ENCODE results near the gene OASL. TPM values are rescaled to one million over a fixed set of nuclear protein-coding genes. Genes with fewer than 3 reads are reported as not detected.

OASL gene
- total RNA-seq, 1 donor from 2014 or later, result not detected

DNA sequence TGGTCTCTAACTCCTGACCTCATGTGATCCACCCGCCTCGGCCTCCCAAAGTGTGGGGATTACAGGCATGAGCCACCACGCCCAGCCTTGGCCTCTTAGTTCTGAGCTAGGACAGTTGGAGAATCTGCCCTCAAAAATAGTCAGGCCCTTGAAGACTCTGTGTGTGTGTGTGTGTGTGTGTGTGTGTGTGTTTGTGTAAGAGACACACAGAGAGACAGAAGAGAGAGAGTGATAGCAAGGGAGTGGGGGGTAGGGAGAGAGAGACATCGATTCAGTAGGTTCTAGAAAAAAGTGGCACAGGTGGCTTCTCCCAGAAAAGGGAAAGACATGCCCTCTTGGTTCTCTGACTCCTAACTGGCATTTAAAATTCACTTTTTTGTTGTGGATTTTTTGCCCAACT is 55.3 kb downstream of the OASL start:
- peak overlapping the region; percentile 4 for H3K4me3 Mint-ChIP-seq (ENCODE audit: low read depth)
- peak overlapping the region; percentile 85 for H3K27ac Mint-ChIP-seq
- no peak for DNase-seq (ENCODE audit: low spot score, unreplicated experiment)
- no peak for TF ChIP-seq CTCF (IDR thresholded peaks at IDR 0.05; ENCODE audit: unreplicated experiment)
- peaks cover 35% of the 10 kb centered on the region for H3K4me1 Mint-ChIP-seq (ENCODE audit: low read depth)
- no peaks in the 10 kb centered on the region for H3K27me3 Mint-ChIP-seq
- H3K36me3 Mint-ChIP-seq (ENCODE audit: insufficient read depth), result peaks cover 6% of the 10 kb centered on the region
- H3K9me3 Mint-ChIP-seq (ENCODE audit: low read depth), result peaks cover 3% of the 10 kb centered on the region

- Mint-ChIP-seq H3K36me3 (ENCODE audit: insufficient read depth) (peaks cover 2% of the 10 kb centered on the region), H3K27ac (peak overlapping the region; percentile 84), H3K27me3 (no peaks in the 10 kb centered on the region), H3K4me1 (ENCODE audit: low read depth) (peaks cover 40% of the 10 kb centered on the region), H3K9me3 (ENCODE audit: low read depth) (no peaks in the 10 kb centered on the region), H3K4me3 (ENCODE audit: low read depth) (peak overlapping the region; percentile 40)
- DNase-seq (ENCODE audit: low spot score, unreplicated experiment), result no peak
- no peak for TF ChIP-seq CTCF (IDR thresholded peaks at IDR 0.05; ENCODE audit: unreplicated experiment)
These were observed 56.4 kb downstream of the OASL start for GRCh38 chr12:120982659-120983058.

DNA sequence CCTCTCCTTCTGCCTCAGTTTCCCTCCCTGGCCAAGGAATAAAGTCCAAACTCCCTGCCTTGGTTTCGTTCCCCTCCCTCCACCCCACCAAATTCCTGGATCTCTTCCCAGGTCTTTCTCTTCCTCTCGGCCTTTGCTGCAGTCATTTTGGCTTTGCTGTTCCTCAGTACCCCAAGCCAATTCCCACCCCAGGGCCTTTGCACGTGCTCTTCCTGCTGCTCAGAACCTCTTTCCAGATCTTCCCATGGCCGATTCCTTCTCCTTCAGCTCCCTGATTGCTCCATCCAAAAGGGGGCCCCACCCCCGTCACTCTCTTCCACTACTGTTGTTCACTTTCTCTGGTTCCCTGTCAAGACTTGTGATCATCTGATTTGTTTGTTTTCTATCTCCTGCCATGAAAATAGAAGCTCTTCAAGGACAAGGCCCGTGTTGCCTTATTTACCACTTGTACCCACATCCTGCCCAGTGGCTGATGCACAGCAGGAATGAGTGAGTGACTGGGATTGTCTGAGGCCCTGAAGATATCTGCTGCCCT is 57.6 kb downstream of the OASL start:
- H3K4me1 Mint-ChIP-seq (ENCODE audit: low read depth), result peaks cover 47% of the 10 kb centered on the region
- H3K27ac Mint-ChIP-seq, result peak overlapping the region; percentile 98
- no peak for TF ChIP-seq CTCF (IDR thresholded peaks at IDR 0.05; ENCODE audit: unreplicated experiment)
- H3K4me3 Mint-ChIP-seq (ENCODE audit: low read depth), result peak overlapping the region; percentile 91
- peaks cover 3% of the 10 kb centered on the region for H3K36me3 Mint-ChIP-seq (ENCODE audit: insufficient read depth)
- DNase-seq (ENCODE audit: low spot score, unreplicated experiment), result no peak
- H3K9me3 Mint-ChIP-seq (ENCODE audit: low read depth), result no peaks in the 10 kb centered on the region
- H3K27me3 Mint-ChIP-seq, result no peaks in the 10 kb centered on the region

DNA sequence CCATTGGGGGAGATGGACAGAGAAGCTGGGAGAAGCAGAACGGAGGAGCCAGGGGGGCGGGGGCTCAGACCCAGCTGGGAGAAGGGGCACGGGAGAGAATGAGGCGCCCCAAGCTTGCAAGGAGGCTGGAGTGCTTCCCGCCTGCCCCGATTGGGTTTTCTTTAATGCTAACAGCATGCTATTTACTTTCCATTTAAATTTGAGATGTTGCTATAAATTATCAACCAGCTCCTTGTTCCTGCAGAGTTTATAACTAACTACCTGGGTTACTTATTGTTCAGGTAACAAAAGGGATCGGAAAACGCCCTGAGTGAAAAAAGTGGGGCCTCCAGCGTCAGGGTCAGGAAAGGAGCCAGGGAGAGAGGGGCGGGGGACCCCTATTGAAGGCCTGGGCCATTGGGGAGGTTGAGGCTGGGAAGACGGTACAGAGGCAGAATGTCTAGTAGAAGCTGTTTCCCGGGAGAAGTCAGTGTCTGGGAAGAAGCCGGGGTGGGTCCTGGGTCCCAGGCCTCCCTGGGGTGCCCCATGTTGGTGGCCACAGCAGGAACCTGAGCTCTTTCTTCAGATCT is 58.2 kb downstream of the OASL start:
- TF ChIP-seq CTCF (IDR thresholded peaks at IDR 0.05; ENCODE audit: unreplicated experiment), result no peak
- Mint-ChIP-seq H3K27ac (peak overlapping the region; percentile 98), H3K27me3 (no peaks in the 10 kb centered on the region), H3K4me1 (ENCODE audit: low read depth) (peaks cover 47% of the 10 kb centered on the region), H3K36me3 (ENCODE audit: insufficient read depth) (peaks cover 5% of the 10 kb centered on the region), H3K9me3 (ENCODE audit: low read depth) (no peaks in the 10 kb centered on the region), H3K4me3 (ENCODE audit: low read depth) (peak overlapping the region; percentile 91)
- peak; percentile 41 for DNase-seq (ENCODE audit: low spot score, unreplicated experiment)

DNA sequence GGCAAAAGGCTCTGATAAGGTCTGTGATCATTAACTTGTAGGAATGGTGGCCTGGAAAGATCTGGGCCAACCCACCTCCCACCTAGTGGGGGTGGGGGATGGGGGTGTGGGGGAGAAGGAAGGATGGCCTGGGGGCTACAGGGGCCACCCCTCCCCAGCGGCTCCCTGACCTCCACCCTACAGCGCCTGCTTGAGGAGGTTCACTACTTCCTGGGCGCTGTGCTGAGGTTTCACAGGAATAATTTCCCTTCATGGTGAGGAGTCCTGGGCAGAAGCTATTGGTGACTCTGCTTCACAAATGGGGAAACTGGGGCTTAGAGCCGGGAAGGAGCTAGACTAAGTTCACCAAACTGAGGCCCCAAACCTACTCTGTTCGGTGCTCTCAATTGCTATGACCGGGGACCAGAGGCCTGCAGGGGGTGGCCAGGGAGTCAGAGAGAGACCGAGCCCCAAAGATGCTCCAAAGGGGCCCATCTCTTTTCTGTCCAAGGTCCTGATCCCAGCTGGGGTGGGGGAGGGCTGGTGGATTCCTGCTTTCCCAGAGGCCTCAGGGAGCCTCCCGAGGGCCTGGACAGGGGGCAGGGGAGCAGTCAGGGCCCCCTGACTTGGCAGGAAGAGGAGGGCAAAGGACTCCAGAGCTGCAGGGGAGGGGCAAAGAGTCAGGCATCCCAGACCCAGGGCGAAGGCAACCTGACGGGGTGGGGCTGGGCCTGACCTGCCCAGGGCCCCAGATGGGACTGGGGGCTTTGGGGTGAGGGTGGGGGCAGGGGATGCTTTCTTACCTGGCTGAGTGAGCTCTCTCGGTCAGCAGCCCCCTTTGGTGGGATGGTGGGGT is 59.0 kb downstream of the OASL start:
- peak overlapping the region; percentile 91 for H3K4me3 Mint-ChIP-seq (ENCODE audit: low read depth)
- H3K36me3 Mint-ChIP-seq (ENCODE audit: insufficient read depth), result peaks cover 5% of the 10 kb centered on the region
- peaks cover 47% of the 10 kb centered on the region for H3K4me1 Mint-ChIP-seq (ENCODE audit: low read depth)
- no peak for TF ChIP-seq CTCF (IDR thresholded peaks at IDR 0.05; ENCODE audit: unreplicated experiment)
- no peaks in the 10 kb centered on the region for H3K9me3 Mint-ChIP-seq (ENCODE audit: low read depth)
- DNase-seq (ENCODE audit: low spot score, unreplicated experiment), result peak; percentile 55
- peak overlapping the region; percentile 98 for H3K27ac Mint-ChIP-seq
- H3K27me3 Mint-ChIP-seq, result no peaks in the 10 kb centered on the region
